ENCODE measurements around the gene CHCT1.
A peak's percentile ranks its signal among the peaks of the same experiment; 100 is the strongest.
"Not testable (repeated sequence)": the region's sequence is repeated elsewhere in the genome, so short reads cannot be mapped to it uniquely, and the experiment has no call there.

CHCT1 gene

GRCh38 chr17:60401819-60402218 lies 20.5 kb upstream of the CHCT1 start:
- no peak for DNase-seq

GRCh38 chr17:60403523-60403810 lies 18.8 kb upstream of the CHCT1 start:
- DNase-seq = no peak

- DNase-seq = no peak
These were observed 18.3 kb upstream of the CHCT1 start for GRCh38 chr17:60403962-60404361.

- no peak for DNase-seq
These were observed 15.4 kb upstream of the CHCT1 start for GRCh38 chr17:60406887-60407286.

GRCh38 chr17:60410001-60410400 lies 12.3 kb upstream of the CHCT1 start:
- DNase-seq = no peak

- no peak for DNase-seq
These were observed 9.6 kb upstream of the CHCT1 start for GRCh38 chr17:60412701-60413100.

- DNase-seq = no peak
These were observed 7.1 kb upstream of the CHCT1 start for GRCh38 chr17:60415146-60415545.

- DNase-seq = no peak
These were observed 5.8 kb upstream of the CHCT1 start for GRCh38 chr17:60416368-60416925.

GRCh38 chr17:60419003-60419402 lies 3.3 kb upstream of the CHCT1 start:
- not testable (repeated sequence) for DNase-seq

GRCh38 chr17:60419875-60420274 lies 2.4 kb upstream of the CHCT1 start:
- DNase-seq = not testable (repeated sequence)

- DNase-seq = peak; percentile 70
These were observed 772 bp upstream of the CHCT1 start for GRCh38 chr17:60421273-60422161.

- DNase-seq = no peak
These were observed 1.6 kb downstream of the CHCT1 start for GRCh38 chr17:60423865-60424264.

- DNase-seq = no peak
These were observed 3.3 kb downstream of the CHCT1 start for GRCh38 chr17:60425626-60426025.

GRCh38 chr17:60426596-60426995 lies 4.3 kb downstream of the CHCT1 start:
- no peak for DNase-seq

GRCh38 chr17:60428491-60428890 lies 6.2 kb downstream of the CHCT1 start:
- not testable (repeated sequence) for DNase-seq

- DNase-seq = not testable (repeated sequence)
These were observed 8.3 kb downstream of the CHCT1 start for GRCh38 chr17:60430561-60430960.

GRCh38 chr17:60433021-60433997 lies 11.0 kb downstream of the CHCT1 start:
- not testable (repeated sequence) for DNase-seq

- peak; percentile 80 for DNase-seq
These were observed 13.2 kb downstream of the CHCT1 start for GRCh38 chr17:60435244-60436167.

GRCh38 chr17:60436676-60437075 lies 14.4 kb downstream of the CHCT1 start:
- DNase-seq = no peak

- no peak for DNase-seq
These were observed 17.2 kb downstream of the CHCT1 start for GRCh38 chr17:60439501-60439900.

- DNase-seq = no peak
These were observed 20.2 kb downstream of the CHCT1 start for GRCh38 chr17:60442271-60443173.
